ENCODE results near the gene CDC42EP4. TPM values are rescaled to one million over a fixed set of nuclear protein-coding genes. Genes with fewer than 3 reads are reported as not detected.

The CDC42EP4 gene
- total RNA-seq, 2 donors from 2014 or later, result 0.67 to 2.5 TPM

GRCh38 chr17:73257516-73257915, 54.3 kb downstream of the CDC42EP4 start:
- ATAC-seq (replicated peaks), result no peak
- H3K36me3 Mint-ChIP-seq (ENCODE audit: low read depth), result no peaks in the 10 kb centered on the region
- no peaks in the 10 kb centered on the region for H3K9me3 Mint-ChIP-seq
- no peaks in the 10 kb centered on the region for H3K4me1 Mint-ChIP-seq
- no peak overlapping the region for H3K27ac Mint-ChIP-seq
- H3K4me3 Mint-ChIP-seq, result no peak overlapping the region
- H3K27me3 Mint-ChIP-seq, result no peaks in the 10 kb centered on the region

GRCh38 chr17:73256220-73256619, 55.6 kb downstream of the CDC42EP4 start:
- Mint-ChIP-seq H3K4me1 (no peaks in the 10 kb centered on the region), H3K27ac (no peak overlapping the region), H3K4me3 (no peak overlapping the region), H3K27me3 (no peaks in the 10 kb centered on the region), H3K9me3 (no peaks in the 10 kb centered on the region), H3K36me3 (ENCODE audit: low read depth) (no peaks in the 10 kb centered on the region)
- no peak for ATAC-seq (replicated peaks)

- Mint-ChIP-seq H3K9me3 (no peaks in the 10 kb centered on the region), H3K27me3 (no peaks in the 10 kb centered on the region), H3K4me3 (no peak overlapping the region), H3K36me3 (ENCODE audit: low read depth) (no peaks in the 10 kb centered on the region), H3K27ac (no peak overlapping the region), H3K4me1 (no peaks in the 10 kb centered on the region)
- ATAC-seq (replicated peaks), result peak; percentile 92
These were observed 56.1 kb downstream of the CDC42EP4 start for GRCh38 chr17:73255671-73256181.

GRCh38 chr17:73251871-73252270, 59.9 kb downstream of the CDC42EP4 start:
- H3K27ac Mint-ChIP-seq, result peak overlapping the region; percentile 5
- no peaks in the 10 kb centered on the region for H3K4me1 Mint-ChIP-seq
- no peak for ATAC-seq (replicated peaks)
- no peak overlapping the region for H3K4me3 Mint-ChIP-seq
- H3K36me3 Mint-ChIP-seq (ENCODE audit: low read depth), result peaks cover 8% of the 10 kb centered on the region
- H3K9me3 Mint-ChIP-seq, result no peaks in the 10 kb centered on the region
- no peaks in the 10 kb centered on the region for H3K27me3 Mint-ChIP-seq

- Mint-ChIP-seq H3K9me3 (no peaks in the 10 kb centered on the region), H3K4me3 (no peak overlapping the region), H3K36me3 (ENCODE audit: low read depth) (peaks cover 13% of the 10 kb centered on the region), H3K4me1 (no peaks in the 10 kb centered on the region), H3K27me3 (no peaks in the 10 kb centered on the region), H3K27ac (peak overlapping the region; percentile 5)
- ATAC-seq (replicated peaks), result no peak
These were observed 60.8 kb downstream of the CDC42EP4 start for GRCh38 chr17:73250851-73251640.

- Mint-ChIP-seq H3K4me3 (no peak overlapping the region), H3K27ac (no peak overlapping the region), H3K36me3 (ENCODE audit: low read depth) (peaks cover 23% of the 10 kb centered on the region), H3K27me3 (no peaks in the 10 kb centered on the region), H3K4me1 (no peaks in the 10 kb centered on the region), H3K9me3 (no peaks in the 10 kb centered on the region)
- ATAC-seq (replicated peaks), result no peak
These were observed 62.1 kb downstream of the CDC42EP4 start for GRCh38 chr17:73249700-73250099.

- Mint-ChIP-seq H3K27me3 (no peaks in the 10 kb centered on the region), H3K4me1 (no peaks in the 10 kb centered on the region), H3K36me3 (ENCODE audit: low read depth) (peaks cover 31% of the 10 kb centered on the region), H3K4me3 (no peak overlapping the region), H3K27ac (no peak overlapping the region), H3K9me3 (no peaks in the 10 kb centered on the region)
- ATAC-seq (replicated peaks), result no peak
These were observed 63.3 kb downstream of the CDC42EP4 start for GRCh38 chr17:73248532-73248931.

GRCh38 chr17:73247726-73248125, 64.1 kb downstream of the CDC42EP4 start:
- H3K4me1 Mint-ChIP-seq, result no peaks in the 10 kb centered on the region
- H3K27ac Mint-ChIP-seq, result no peak overlapping the region

GRCh38 chr17:73240561-73240960, 71.2 kb downstream of the CDC42EP4 start:
- H3K36me3 Mint-ChIP-seq (ENCODE audit: low read depth), result peaks cover 55% of the 10 kb centered on the region
- H3K4me3 Mint-ChIP-seq, result no peak overlapping the region
- no peak overlapping the region for H3K27ac Mint-ChIP-seq
- no peaks in the 10 kb centered on the region for H3K9me3 Mint-ChIP-seq
- no peaks in the 10 kb centered on the region for H3K27me3 Mint-ChIP-seq
- peaks cover 12% of the 10 kb centered on the region for H3K4me1 Mint-ChIP-seq
- no peak for ATAC-seq (replicated peaks)

More at GRCh38 chr17:73247726-73248125, 64.1 kb downstream of the CDC42EP4 start:
- H3K4me3 Mint-ChIP-seq, result no peak overlapping the region
- H3K36me3 Mint-ChIP-seq (ENCODE audit: low read depth), result peaks cover 39% of the 10 kb centered on the region
- H3K9me3 Mint-ChIP-seq, result no peaks in the 10 kb centered on the region
- H3K27me3 Mint-ChIP-seq, result no peaks in the 10 kb centered on the region
- ATAC-seq (replicated peaks), result no peak

- ATAC-seq (replicated peaks), result peak; percentile 39
- peak overlapping the region; percentile 66 for H3K4me3 Mint-ChIP-seq
- H3K27me3 Mint-ChIP-seq, result no peaks in the 10 kb centered on the region
- H3K9me3 Mint-ChIP-seq, result no peaks in the 10 kb centered on the region
- peak overlapping the region; percentile 86 for H3K27ac Mint-ChIP-seq
- H3K36me3 Mint-ChIP-seq (ENCODE audit: low read depth), result peaks cover 51% of the 10 kb centered on the region
- H3K4me1 Mint-ChIP-seq, result peaks cover 22% of the 10 kb centered on the region
These were observed 74.1 kb downstream of the CDC42EP4 start for GRCh38 chr17:73237714-73238113.

GRCh38 chr17:73234736-73235135, 77.1 kb downstream of the CDC42EP4 start:
- peaks cover 38% of the 10 kb centered on the region for H3K4me1 Mint-ChIP-seq
- no peak for ATAC-seq (replicated peaks)
- peaks cover 56% of the 10 kb centered on the region for H3K36me3 Mint-ChIP-seq (ENCODE audit: low read depth)
- no peak overlapping the region for H3K4me3 Mint-ChIP-seq
- H3K27ac Mint-ChIP-seq, result no peak overlapping the region
- no peaks in the 10 kb centered on the region for H3K27me3 Mint-ChIP-seq
- no peaks in the 10 kb centered on the region for H3K9me3 Mint-ChIP-seq

Other genes with a start within 250 kb of the CDC42EP4 start
- gene SLC39A11, start 219.3 kb downstream of the CDC42EP4 start, total RNA-seq, result 10 to 100 TPM; 13.1 to 19.0 TPM
- gene SSTR2, start 147.0 kb downstream of the CDC42EP4 start, total RNA-seq, result under 1 TPM; 0.04 to 0.90 TPM
- 10 to 100 TPM; 22.5 to 27.3 TPM for gene COG1, start 118.9 kb downstream of the CDC42EP4 start, total RNA-seq
- gene CPSF4L, start 50.1 kb downstream of the CDC42EP4 start, total RNA-seq, result not detected

Data from activated T-helper 17 cell treated with anti-CD3 and anti-CD28 coated beads, Interleukin-2, amount 50 U/mL, for 72 hours (primary cell).